Measurements from ENCODE around the gene FNDC11.

The FNDC11 gene

GRCh38 chr20:63539092-63539430, 14.9 kb upstream of the FNDC11 start:
- H3K4me3 Mint-ChIP-seq: no peak overlapping the region
- no peak for DNase-seq (ENCODE audit: low spot score in 2 of 2)

GRCh38 chr20:63539441-63540370, 14.3 kb upstream of the FNDC11 start:
- ATAC-seq (replicated peaks; ENCODE audit: extremely low read depth, poor library complexity, severe bottlenecking) (no peak), DNase-seq (ENCODE audit: low spot score in 2 of 2) (no peak)
- Mint-ChIP-seq H3K27ac (ENCODE audit: low read depth) (no peak overlapping the region), H3K9me3 (no peaks in the 10 kb centered on the region), H3K4me3 (no peak overlapping the region), H3K36me3 (ENCODE audit: insufficient read depth) (peaks cover 7% of the 10 kb centered on the region), H3K27me3 (no peaks in the 10 kb centered on the region), H3K4me1 (no peaks in the 10 kb centered on the region)

More at GRCh38 chr20:63539092-63539430, 14.9 kb upstream of the FNDC11 start:
- Mint-ChIP-seq H3K36me3 (ENCODE audit: insufficient read depth) (peaks cover 7% of the 10 kb centered on the region), H3K27me3 (no peaks in the 10 kb centered on the region), H3K4me1 (no peaks in the 10 kb centered on the region), H3K27ac (ENCODE audit: low read depth) (no peak overlapping the region), H3K9me3 (no peaks in the 10 kb centered on the region)
- ATAC-seq (replicated peaks; ENCODE audit: extremely low read depth, poor library complexity, severe bottlenecking): no peak

- Mint-ChIP-seq H3K27me3 (no peaks in the 10 kb centered on the region), H3K36me3 (ENCODE audit: insufficient read depth) (peaks cover 7% of the 10 kb centered on the region), H3K9me3 (no peaks in the 10 kb centered on the region), H3K27ac (ENCODE audit: low read depth) (no peak overlapping the region), H3K4me3 (no peak overlapping the region), H3K4me1 (peaks cover 5% of the 10 kb centered on the region)
- ATAC-seq (replicated peaks; ENCODE audit: extremely low read depth, poor library complexity, severe bottlenecking) (no peak), DNase-seq (ENCODE audit: low spot score in 2 of 2) (no peak)
Measured at GRCh38 chr20:63540417-63541186, 13.4 kb upstream of the FNDC11 start.

- H3K9me3 Mint-ChIP-seq: no peaks in the 10 kb centered on the region
- DNase-seq (ENCODE audit: low spot score in 2 of 2) (no peak), ATAC-seq (replicated peaks; ENCODE audit: extremely low read depth, poor library complexity, severe bottlenecking) (no peak)
- peaks cover 7% of the 10 kb centered on the region for H3K36me3 Mint-ChIP-seq (ENCODE audit: insufficient read depth)
- H3K27me3 Mint-ChIP-seq: no peaks in the 10 kb centered on the region
- H3K4me3 Mint-ChIP-seq: no peak overlapping the region
- no peak overlapping the region for H3K27ac Mint-ChIP-seq (ENCODE audit: low read depth)
- peaks cover 5% of the 10 kb centered on the region for H3K4me1 Mint-ChIP-seq
Measured at GRCh38 chr20:63541371-63541770, 12.6 kb upstream of the FNDC11 start.

GRCh38 chr20:63542031-63542559, 11.9 kb upstream of the FNDC11 start:
- Mint-ChIP-seq H3K27me3 (no peaks in the 10 kb centered on the region), H3K27ac (ENCODE audit: low read depth) (no peak overlapping the region), H3K36me3 (ENCODE audit: insufficient read depth) (peaks cover 5% of the 10 kb centered on the region), H3K4me3 (no peak overlapping the region), H3K9me3 (no peaks in the 10 kb centered on the region), H3K4me1 (peaks cover 5% of the 10 kb centered on the region)
- DNase-seq (ENCODE audit: low spot score in 2 of 2) (no peak), ATAC-seq (replicated peaks; ENCODE audit: extremely low read depth, poor library complexity, severe bottlenecking) (no peak)

- ATAC-seq (replicated peaks; ENCODE audit: extremely low read depth, poor library complexity, severe bottlenecking): no peak
- Mint-ChIP-seq H3K27ac (ENCODE audit: low read depth) (no peak overlapping the region), H3K4me1 (peaks cover 5% of the 10 kb centered on the region), H3K4me3 (no peak overlapping the region), H3K36me3 (ENCODE audit: insufficient read depth) (peaks cover 5% of the 10 kb centered on the region), H3K9me3 (no peaks in the 10 kb centered on the region), H3K27me3 (no peaks in the 10 kb centered on the region)
- DNase-seq (ENCODE audit: low spot score in 2 of 2): no peak
Measured at GRCh38 chr20:63542696-63543095, 11.3 kb upstream of the FNDC11 start.

- H3K4me3 Mint-ChIP-seq: no peak overlapping the region
- no peak overlapping the region for H3K27ac Mint-ChIP-seq (ENCODE audit: low read depth)
- no peaks in the 10 kb centered on the region for H3K9me3 Mint-ChIP-seq
- peaks cover 5% of the 10 kb centered on the region for H3K4me1 Mint-ChIP-seq
- no peaks in the 10 kb centered on the region for H3K27me3 Mint-ChIP-seq
- H3K36me3 Mint-ChIP-seq (ENCODE audit: insufficient read depth): peaks cover 5% of the 10 kb centered on the region
- no peak for DNase-seq (ENCODE audit: low spot score in 2 of 2)
- no peak for ATAC-seq (replicated peaks; ENCODE audit: extremely low read depth, poor library complexity, severe bottlenecking)
Measured at GRCh38 chr20:63543131-63543530, 10.8 kb upstream of the FNDC11 start.

GRCh38 chr20:63543733-63544132, 10.2 kb upstream of the FNDC11 start:
- no peak overlapping the region for H3K27ac Mint-ChIP-seq (ENCODE audit: low read depth)
- no peak for ATAC-seq (replicated peaks; ENCODE audit: extremely low read depth, poor library complexity, severe bottlenecking)

GRCh38 chr20:63544241-63544957, 9.6 kb upstream of the FNDC11 start:
- H3K27me3 Mint-ChIP-seq: peaks cover 10% of the 10 kb centered on the region
- H3K4me1 Mint-ChIP-seq: peaks cover 5% of the 10 kb centered on the region

More at GRCh38 chr20:63543733-63544132, 10.2 kb upstream of the FNDC11 start:
- Mint-ChIP-seq H3K4me3 (no peak overlapping the region), H3K9me3 (no peaks in the 10 kb centered on the region), H3K4me1 (peaks cover 5% of the 10 kb centered on the region), H3K36me3 (ENCODE audit: insufficient read depth) (peaks cover 5% of the 10 kb centered on the region), H3K27me3 (peaks cover 4% of the 10 kb centered on the region)
- no peak for DNase-seq (ENCODE audit: low spot score in 2 of 2)

GRCh38 chr20:63544958-63545516, 8.9 kb upstream of the FNDC11 start:
- H3K9me3 Mint-ChIP-seq: no peaks in the 10 kb centered on the region
- ATAC-seq (replicated peaks; ENCODE audit: extremely low read depth, poor library complexity, severe bottlenecking): no peak
- DNase-seq (ENCODE audit: low spot score in 2 of 2): no peak
- H3K4me3 Mint-ChIP-seq: no peak overlapping the region
- H3K36me3 Mint-ChIP-seq (ENCODE audit: insufficient read depth): peaks cover 5% of the 10 kb centered on the region
- H3K27me3 Mint-ChIP-seq: peaks cover 17% of the 10 kb centered on the region
- no peak overlapping the region for H3K27ac Mint-ChIP-seq (ENCODE audit: low read depth)
- H3K4me1 Mint-ChIP-seq: peaks cover 5% of the 10 kb centered on the region

More at GRCh38 chr20:63544241-63544957, 9.6 kb upstream of the FNDC11 start:
- DNase-seq (ENCODE audit: low spot score in 2 of 2) (no peak), ATAC-seq (replicated peaks; ENCODE audit: extremely low read depth, poor library complexity, severe bottlenecking) (no peak)
- H3K9me3 Mint-ChIP-seq: no peaks in the 10 kb centered on the region
- H3K27ac Mint-ChIP-seq (ENCODE audit: low read depth): no peak overlapping the region
- peaks cover 5% of the 10 kb centered on the region for H3K36me3 Mint-ChIP-seq (ENCODE audit: insufficient read depth)
- no peak overlapping the region for H3K4me3 Mint-ChIP-seq

GRCh38 chr20:63545814-63546213, 8.1 kb upstream of the FNDC11 start:
- Mint-ChIP-seq H3K9me3 (no peaks in the 10 kb centered on the region), H3K36me3 (ENCODE audit: insufficient read depth) (peaks cover 1% of the 10 kb centered on the region), H3K4me3 (no peak overlapping the region), H3K27me3 (peaks cover 22% of the 10 kb centered on the region), H3K4me1 (peaks cover 5% of the 10 kb centered on the region), H3K27ac (ENCODE audit: low read depth) (no peak overlapping the region)
- DNase-seq (ENCODE audit: low spot score in 2 of 2) (no peak), ATAC-seq (replicated peaks; ENCODE audit: extremely low read depth, poor library complexity, severe bottlenecking) (no peak)
